Gastrocnemius medialis (tissue), 4 donors: ENCODE measurements around the gene HOXA9.

Experiments
- POLR2A ChIP-seq, 2 donors: fragments of 450-650 bp; IDR thresholded peaks; one replicate each; pipeline ENCODE4 v1.6.1; 2017; ENCODE audit warnings: antibody characterized with exemption in 2 of 2, mild to moderate bottlenecking in 2 of 2, moderate library complexity in 2 of 2
- TF ChIP-seq, protein P1 (sequence below), 5 experiments: fragments of 450-650 bp in 3 of 5; fragments of 200-600 bp in 2 of 5; sonication (generic) in 2 of 5; IDR thresholded peaks in 4 of 5; conservative IDR thresholded peaks in 1 of 5; 1 replicate in 4 of 5; 2 replicates in 1 of 5; pipeline ENCODE4 v1.5.1; 2016 to 2019; ENCODE audit warnings: antibody characterized with exemption in 5 of 5, mild to moderate bottlenecking in 3 of 5, moderate library complexity in 3 of 5

- TF ChIP-seq, protein P1, sequence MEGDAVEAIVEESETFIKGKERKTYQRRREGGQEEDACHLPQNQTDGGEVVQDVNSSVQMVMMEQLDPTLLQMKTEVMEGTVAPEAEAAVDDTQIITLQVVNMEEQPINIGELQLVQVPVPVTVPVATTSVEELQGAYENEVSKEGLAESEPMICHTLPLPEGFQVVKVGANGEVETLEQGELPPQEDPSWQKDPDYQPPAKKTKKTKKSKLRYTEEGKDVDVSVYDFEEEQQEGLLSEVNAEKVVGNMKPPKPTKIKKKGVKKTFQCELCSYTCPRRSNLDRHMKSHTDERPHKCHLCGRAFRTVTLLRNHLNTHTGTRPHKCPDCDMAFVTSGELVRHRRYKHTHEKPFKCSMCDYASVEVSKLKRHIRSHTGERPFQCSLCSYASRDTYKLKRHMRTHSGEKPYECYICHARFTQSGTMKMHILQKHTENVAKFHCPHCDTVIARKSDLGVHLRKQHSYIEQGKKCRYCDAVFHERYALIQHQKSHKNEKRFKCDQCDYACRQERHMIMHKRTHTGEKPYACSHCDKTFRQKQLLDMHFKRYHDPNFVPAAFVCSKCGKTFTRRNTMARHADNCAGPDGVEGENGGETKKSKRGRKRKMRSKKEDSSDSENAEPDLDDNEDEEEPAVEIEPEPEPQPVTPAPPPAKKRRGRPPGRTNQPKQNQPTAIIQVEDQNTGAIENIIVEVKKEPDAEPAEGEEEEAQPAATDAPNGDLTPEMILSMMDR (IDR thresholded peaks at IDR 0.05 in 4 of 5, conservative IDR thresholded peaks at IDR 0.05 in 1 of 5): no peak
- TF ChIP-seq POLR2A (IDR thresholded peaks at IDR 0.05): no peak
These were observed 11.1 kb upstream of the HOXA9 start for GRCh38 chr7:27176524-27176845.
